DOHH2 (cell line): ENCODE measurements around the gene HABP2.
A peak's percentile ranks its signal among the peaks of the same experiment; 100 is the strongest.

Source experiments
- H3F3A ChIP-seq: fragments of 200-600 bp; sonication (generic), shearing (Covaris generic); 2 replicates; pipeline ENCODE4 v1.6.0; 2016; ENCODE audit warnings: antibody characterized with exemption, mild to moderate bottlenecking; ENCODE audit not compliant: control insufficient read depth, insufficient read depth
- H3K27ac ChIP-seq: fragments of 200-600 bp; sonication (generic); 2 replicates; pipeline ENCODE4 v1.5.1; 2014; ENCODE audit warnings: low read depth, mild to moderate bottlenecking, low read length, moderate library complexity
- H3K27me3 ChIP-seq: fragments of 200-600 bp; sonication (generic); 2 replicates; pipeline ENCODE4 v1.6.1; 2014; ENCODE audit warnings: mild to moderate bottlenecking, low read length, mixed read lengths; ENCODE audit not compliant: control insufficient read depth
- H3K36me3 ChIP-seq: fragments of 200-600 bp; sonication (generic); 2 replicates; pipeline ENCODE4 v1.6.1; 2014; ENCODE audit warnings: mild to moderate bottlenecking, low read length, moderate library complexity, mixed read lengths; ENCODE audit not compliant: control insufficient read depth
- H3K4me1 ChIP-seq: fragments of 200-600 bp; sonication (generic); 2 replicates; pipeline ENCODE4 v1.6.1; 2014; ENCODE audit warnings: mild to moderate bottlenecking, low read length, mixed read lengths; ENCODE audit not compliant: control insufficient read depth
- H3K4me2 ChIP-seq: fragments of 200-600 bp; sonication (generic); 2 replicates; pipeline ENCODE4 v1.6.0; 2014; ENCODE audit warnings: mild to moderate bottlenecking, low read length, moderate library complexity
- H3K4me3 ChIP-seq: fragments of 200-600 bp; sonication (generic); 2 replicates; pipeline ENCODE4 v1.5.1; 2014; ENCODE audit warnings: mild to moderate bottlenecking, low read length, mixed read lengths
- H3K79me2 ChIP-seq: fragments of 200-600 bp; sonication (generic); 2 replicates; pipeline ENCODE4 v1.6.1; 2014; ENCODE audit warnings: mild to moderate bottlenecking, low read length, mixed read lengths; ENCODE audit not compliant: control insufficient read depth
- H3K9me2 ChIP-seq: fragments of 200-600 bp; sonication (generic); replicated peaks from 2 replicates; pipeline ENCODE4 v1.6.1; 2014; ENCODE audit warnings: mild to moderate bottlenecking, low read length, mixed read lengths; ENCODE audit not compliant: control insufficient read depth
- H3K9me3 ChIP-seq: fragments of 200-600 bp; sonication (generic); 2 replicates; pipeline ENCODE4 v1.6.1; 2014; ENCODE audit warnings: antibody characterized with exemption, low read length, mixed read lengths; ENCODE audit not compliant: control insufficient read depth, insufficient read depth
- H4K20me1 ChIP-seq: fragments of 200-600 bp; sonication (generic); 2 replicates; pipeline ENCODE4 v1.6.0; 2014; ENCODE audit warnings: low read depth, mild to moderate bottlenecking, antibody characterized with exemption, low read length, moderate library complexity; ENCODE audit not compliant: control insufficient read depth, insufficient read depth
- EZH2phosphoT487 ChIP-seq: fragments of 200-600 bp; sonication (generic); IDR thresholded peaks from 2 replicates; pipeline ENCODE4 v1.6.1; 2017; ENCODE audit warnings: borderline replicate concordance, mild to moderate bottlenecking, antibody characterized with exemption, low read length, moderate library complexity, mixed read lengths
- TF ChIP-seq, protein P1 (sequence below): fragments of 200-600 bp; sonication (generic); IDR thresholded peaks from one replicate; pipeline ENCODE4 v1.5.1; 2014; ENCODE audit warnings: antibody characterized with exemption, mild to moderate bottlenecking, low read depth, low read length; ENCODE audit not compliant: poor library complexity, severe bottlenecking

The HABP2 gene

DNA sequence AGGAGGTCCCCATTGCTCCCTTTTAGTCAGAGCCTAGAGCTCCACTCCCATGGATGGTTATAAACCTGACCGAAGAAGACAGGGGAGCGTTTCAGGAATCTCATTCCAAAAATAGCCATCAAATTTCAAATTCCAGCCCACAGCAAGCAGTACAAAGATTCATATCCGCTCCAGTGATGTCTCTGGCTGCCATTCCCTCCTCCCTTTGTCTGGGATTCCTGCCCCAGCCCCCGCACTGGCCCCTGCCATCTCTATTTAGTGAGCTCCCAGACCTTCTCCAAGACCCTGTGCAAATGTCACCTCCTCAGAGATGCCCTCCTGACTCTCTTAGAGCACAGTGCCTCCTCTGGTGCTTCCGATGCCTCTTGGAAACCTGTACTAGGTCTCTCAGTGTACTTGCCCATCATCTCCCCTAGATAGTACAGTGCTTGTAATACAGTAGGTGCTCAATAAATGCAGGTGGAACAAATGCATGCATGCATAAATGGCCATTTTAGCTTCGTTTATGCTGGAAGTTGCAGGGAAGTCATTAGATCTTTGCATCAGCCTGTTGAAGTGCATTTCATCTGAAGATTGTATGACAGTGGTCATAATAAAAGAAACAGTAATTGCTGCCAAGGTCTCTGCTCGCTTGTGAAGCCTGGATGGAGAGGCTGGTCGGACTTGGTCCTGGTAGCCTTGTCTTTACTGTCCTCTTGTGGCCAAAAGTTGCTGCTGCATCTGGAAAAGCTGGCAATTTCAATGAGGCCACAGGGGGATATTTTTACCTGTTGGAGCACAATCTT is 32.0 kb upstream of the HABP2 start:
- TF ChIP-seq, protein P1, sequence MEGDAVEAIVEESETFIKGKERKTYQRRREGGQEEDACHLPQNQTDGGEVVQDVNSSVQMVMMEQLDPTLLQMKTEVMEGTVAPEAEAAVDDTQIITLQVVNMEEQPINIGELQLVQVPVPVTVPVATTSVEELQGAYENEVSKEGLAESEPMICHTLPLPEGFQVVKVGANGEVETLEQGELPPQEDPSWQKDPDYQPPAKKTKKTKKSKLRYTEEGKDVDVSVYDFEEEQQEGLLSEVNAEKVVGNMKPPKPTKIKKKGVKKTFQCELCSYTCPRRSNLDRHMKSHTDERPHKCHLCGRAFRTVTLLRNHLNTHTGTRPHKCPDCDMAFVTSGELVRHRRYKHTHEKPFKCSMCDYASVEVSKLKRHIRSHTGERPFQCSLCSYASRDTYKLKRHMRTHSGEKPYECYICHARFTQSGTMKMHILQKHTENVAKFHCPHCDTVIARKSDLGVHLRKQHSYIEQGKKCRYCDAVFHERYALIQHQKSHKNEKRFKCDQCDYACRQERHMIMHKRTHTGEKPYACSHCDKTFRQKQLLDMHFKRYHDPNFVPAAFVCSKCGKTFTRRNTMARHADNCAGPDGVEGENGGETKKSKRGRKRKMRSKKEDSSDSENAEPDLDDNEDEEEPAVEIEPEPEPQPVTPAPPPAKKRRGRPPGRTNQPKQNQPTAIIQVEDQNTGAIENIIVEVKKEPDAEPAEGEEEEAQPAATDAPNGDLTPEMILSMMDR, result peak; percentile 89
- TF ChIP-seq EZH2phosphoT487, result no peak
- H3K27me3 ChIP-seq, result no peaks in the 10 kb centered on the region
- no peak overlapping the region for H3K27ac ChIP-seq
- no peaks in the 10 kb centered on the region for H3K9me2 ChIP-seq
- H3K4me1 ChIP-seq, result no peaks in the 10 kb centered on the region
- H4K20me1 ChIP-seq, result no peaks in the 10 kb centered on the region
- H3K4me3 ChIP-seq, result no peak overlapping the region
- no peaks in the 10 kb centered on the region for H3K36me3 ChIP-seq
- H3K4me2 ChIP-seq, result no peak overlapping the region
- H3F3A ChIP-seq, result no peaks in the 10 kb centered on the region
- no peaks in the 10 kb centered on the region for H3K9me3 ChIP-seq
- H3K79me2 ChIP-seq, result no peaks in the 10 kb centered on the region

DNA sequence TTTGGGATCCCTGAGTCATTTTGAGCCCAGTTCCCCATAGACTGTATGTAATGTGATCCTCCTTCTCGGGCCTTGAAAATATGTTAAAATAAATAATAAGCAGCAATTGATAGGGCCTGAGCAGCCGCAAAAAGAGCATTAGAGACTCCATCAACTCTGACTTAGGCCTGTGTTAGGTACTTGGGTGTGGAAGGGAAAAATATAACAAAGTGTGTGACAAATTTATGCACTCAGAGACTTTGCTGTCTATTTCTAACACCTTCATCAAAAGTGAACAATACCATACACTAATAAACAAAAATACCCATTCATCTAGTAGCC is 31.4 kb upstream of the HABP2 start:
- H3K4me1 ChIP-seq, result no peaks in the 10 kb centered on the region
- H3K9me3 ChIP-seq, result no peaks in the 10 kb centered on the region
- H3K79me2 ChIP-seq, result no peaks in the 10 kb centered on the region
- H3F3A ChIP-seq, result no peaks in the 10 kb centered on the region
- H3K4me2 ChIP-seq, result no peak overlapping the region
- H3K27ac ChIP-seq, result no peak overlapping the region
- H3K9me2 ChIP-seq, result no peaks in the 10 kb centered on the region
- H3K4me3 ChIP-seq, result no peak overlapping the region
- TF ChIP-seq, protein P1, result peak; percentile 7
- no peak for TF ChIP-seq EZH2phosphoT487
- H3K27me3 ChIP-seq, result no peaks in the 10 kb centered on the region
- no peaks in the 10 kb centered on the region for H3K36me3 ChIP-seq
- H4K20me1 ChIP-seq, result no peaks in the 10 kb centered on the region

DNA sequence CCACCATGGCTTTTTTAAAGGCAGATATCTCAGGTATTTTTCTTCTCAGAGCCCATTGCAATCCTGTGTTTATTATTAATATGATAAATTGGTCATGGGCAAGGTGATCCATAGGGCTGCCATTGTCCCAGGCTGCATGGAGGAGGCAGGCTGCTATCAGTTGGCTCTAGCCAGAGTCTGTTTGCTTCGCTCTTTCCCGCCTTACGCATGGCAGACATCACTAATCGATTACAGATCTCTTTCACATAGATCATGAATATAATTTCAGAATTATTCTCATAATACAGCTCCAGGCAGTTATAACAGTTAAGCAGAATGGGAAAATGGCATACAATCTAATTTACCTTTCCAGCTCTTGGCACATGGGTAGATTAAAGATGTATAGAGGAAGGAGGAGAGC is 30.4 kb upstream of the HABP2 start:
- H3K9me2 ChIP-seq, result no peaks in the 10 kb centered on the region
- H3K79me2 ChIP-seq, result no peaks in the 10 kb centered on the region
- no peak overlapping the region for H3K4me2 ChIP-seq
- H3K4me3 ChIP-seq, result no peak overlapping the region
- no peaks in the 10 kb centered on the region for H3K4me1 ChIP-seq
- H4K20me1 ChIP-seq, result no peaks in the 10 kb centered on the region
- H3K27ac ChIP-seq, result no peak overlapping the region
- H3K36me3 ChIP-seq, result no peaks in the 10 kb centered on the region
- no peaks in the 10 kb centered on the region for H3K9me3 ChIP-seq
- no peaks in the 10 kb centered on the region for H3F3A ChIP-seq
- no peaks in the 10 kb centered on the region for H3K27me3 ChIP-seq
- TF ChIP-seq, protein P1, result no peak
- no peak for TF ChIP-seq EZH2phosphoT487
